HG03457 (cell line): Measurements from ENCODE around the gene XRRA1.
"Not testable (repeated sequence)": the region's sequence is repeated elsewhere in the genome, so short reads cannot be mapped to it uniquely, and the experiment has no call there.

Experiments
- ATAC-seq: cut with Tn5 transposase; IDR thresholded peaks from one replicate; pipeline ENCODE4 v1.9.1; 2021; ENCODE audit warnings: moderate number of reproducible peaks; ENCODE audit not compliant: unreplicated experiment

Gene XRRA1

DNA sequence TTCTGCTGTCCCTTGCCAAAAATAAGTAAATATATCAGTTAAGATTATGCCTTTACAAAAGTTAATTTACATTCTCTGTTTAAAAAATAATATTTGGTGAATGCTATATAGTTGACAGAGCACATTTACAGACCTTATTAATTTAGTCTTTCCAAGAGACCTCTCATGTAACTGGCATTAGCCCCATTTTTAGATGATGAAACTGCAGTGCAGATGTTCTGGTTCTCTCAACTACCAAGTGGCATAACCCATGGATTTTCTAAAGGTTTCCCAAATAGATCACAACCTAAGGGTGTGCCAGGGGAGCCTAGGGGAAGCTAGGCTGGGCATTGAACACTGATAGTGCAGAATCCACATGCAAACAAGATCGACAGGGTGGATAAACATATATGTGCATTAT lies 111.7 kb downstream of the XRRA1 start:
- no peak for ATAC-seq

DNA sequence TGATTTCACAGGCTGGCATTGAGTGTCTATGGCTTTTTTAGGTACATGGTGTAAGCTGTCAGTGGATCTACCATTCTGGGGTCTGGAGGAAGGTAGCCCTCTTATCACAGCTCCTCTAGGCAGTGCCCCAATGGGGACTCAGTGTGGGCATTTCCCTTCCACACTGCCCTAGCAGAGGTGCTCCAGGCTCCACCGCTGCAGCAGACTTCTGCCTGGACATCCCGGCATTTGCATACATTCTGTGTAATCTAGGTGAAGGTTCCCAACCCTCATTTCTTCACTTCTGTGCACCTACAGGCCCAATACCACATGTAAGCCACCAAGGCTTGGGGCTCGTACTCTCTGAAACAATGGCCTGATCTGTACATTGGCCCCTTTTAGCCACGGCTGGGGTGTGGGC lies 122.0 kb downstream of the XRRA1 start:
- ATAC-seq, result no peak

DNA sequence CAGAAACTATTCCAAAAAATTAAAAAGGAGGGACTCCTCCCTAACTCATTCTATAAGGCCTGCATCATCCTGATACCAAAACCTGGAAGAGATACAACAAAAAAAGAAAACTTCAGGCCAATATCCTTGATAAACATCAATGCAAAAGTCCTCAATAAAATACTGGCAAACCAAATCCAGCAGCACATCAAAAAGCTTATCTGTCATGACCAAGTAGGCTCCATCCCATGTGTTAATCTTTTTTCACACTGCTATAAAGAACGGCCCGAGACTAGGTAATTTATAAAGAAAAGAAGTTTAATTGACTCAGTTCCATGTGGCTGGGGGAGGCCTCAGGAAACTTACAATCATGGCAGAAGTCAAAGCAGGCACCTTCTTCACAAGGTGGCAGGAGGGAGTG lies 123.3 kb downstream of the XRRA1 start:
- not testable (repeated sequence) for ATAC-seq

DNA sequence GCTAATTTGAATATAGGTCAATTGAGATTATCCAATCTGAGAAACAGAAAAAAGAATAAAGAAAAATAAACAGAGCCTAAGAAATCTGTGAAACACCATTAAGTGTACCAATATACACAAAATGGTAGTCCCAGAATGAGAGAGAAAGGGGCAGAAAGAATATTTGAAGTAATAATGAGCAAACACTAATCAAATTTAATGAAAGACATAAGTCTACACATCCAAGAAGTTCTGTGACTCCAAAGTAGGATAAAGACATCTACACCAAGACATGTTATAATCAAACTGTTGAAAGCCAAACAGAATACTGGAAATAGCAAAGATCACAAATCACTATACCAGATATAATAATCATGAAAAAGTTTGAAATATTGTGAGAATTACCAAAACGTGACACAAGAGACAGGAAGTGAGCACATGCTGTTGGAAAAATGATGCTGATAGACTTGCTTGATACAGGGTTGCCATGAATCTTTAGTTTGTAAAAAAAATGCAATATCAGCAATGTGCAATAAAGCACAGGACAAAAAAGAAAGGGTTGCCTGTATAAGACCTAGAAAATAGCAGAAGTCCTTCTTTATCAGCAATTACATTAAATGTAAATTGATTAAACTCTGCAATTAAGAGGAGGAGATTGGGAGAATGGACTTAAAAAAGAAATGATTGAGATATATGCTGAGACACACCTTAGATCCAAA lies 124.5 kb downstream of the XRRA1 start:
- ATAC-seq, result no peak

DNA sequence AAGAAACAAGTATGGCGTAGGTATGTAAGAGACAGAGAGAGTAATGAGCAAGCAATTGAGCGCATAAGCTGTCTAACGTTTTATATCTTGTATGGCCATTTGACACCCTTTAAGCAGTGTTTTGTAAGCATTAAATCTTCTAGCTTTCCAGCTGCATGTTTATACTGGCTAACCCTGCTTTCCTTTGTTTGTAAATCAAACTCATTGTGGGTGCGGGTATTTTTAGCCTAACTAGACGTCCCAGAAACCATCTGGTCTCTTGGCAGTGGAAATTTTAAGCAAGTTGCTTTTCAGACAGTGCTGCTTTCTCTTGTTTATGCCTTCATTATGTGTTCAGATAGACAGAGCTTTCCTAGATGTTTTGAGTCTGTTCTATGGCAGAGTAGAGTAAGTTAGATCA lies 126.7 kb downstream of the XRRA1 start:
- no peak for ATAC-seq

DNA sequence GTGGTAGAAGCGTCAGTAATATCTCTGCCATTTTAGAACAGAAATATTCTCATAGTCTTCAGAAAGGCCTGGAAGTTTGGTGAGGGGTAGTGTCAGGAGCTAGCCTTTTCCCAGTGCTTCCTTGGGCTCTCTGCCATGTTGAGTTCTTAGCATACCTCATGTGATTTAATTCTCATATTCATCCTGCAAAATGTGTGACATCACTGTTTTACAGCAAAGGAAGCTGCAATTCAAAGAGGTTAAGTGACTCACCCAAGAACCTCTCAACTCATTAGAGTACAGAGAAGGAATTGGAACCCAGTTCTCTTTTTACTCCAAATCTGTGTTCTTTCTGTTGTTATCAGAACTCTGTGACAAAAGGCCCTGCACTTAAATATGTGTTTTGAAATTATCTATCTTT lies 128.1 kb downstream of the XRRA1 start:
- no peak for ATAC-seq

DNA sequence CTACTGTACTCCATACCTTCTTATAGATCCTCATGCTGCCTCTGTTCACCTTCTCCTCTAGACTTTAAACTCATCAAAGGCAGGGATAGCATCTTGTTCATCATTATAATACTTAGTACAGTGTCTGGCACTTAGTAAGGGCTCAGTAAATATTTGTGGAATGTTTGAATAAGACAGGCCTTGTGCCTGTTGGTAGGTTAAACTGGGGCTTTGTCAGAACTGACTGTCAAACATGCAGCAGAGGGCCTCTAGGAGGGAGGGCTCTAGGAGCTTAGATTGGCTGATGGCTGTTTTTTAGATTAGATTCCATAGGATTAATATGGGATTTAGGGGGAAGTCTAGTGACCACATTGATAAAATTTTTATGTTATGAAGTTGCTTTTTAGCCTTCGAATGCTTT lies 129.5 kb downstream of the XRRA1 start:
- ATAC-seq, result no peak

DNA sequence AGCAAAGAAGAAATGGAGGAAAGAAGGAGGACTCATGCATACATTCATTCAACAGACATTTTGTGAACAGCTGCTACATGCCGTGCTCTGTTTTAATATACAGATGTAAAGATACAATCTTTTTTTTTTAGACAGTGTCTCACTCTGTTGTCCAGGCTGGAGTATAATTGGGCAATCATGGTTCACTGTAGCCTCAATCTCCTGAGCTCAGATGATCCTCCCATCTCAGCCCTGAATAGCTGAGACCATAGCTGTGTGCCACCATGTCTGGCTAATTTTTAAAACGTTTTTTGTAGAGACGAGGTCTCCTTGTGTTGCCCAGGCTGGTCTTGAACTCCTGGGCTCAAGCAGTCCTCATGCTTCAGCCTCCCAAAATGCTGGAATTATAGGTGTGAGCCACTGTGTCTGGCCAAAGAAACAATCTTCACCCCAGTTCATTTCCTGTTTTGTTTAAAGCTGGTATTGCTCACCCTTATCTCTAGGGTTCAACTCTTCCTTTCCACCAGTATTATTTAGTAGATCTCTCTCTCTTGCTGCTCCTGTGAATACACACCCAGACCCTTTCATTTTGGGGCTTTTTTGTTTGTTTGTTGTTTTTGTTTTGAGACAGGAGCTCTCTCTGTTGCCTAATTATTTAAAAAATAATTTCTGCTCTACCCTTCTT lies 130.5 kb downstream of the XRRA1 start:
- no peak for ATAC-seq

DNA sequence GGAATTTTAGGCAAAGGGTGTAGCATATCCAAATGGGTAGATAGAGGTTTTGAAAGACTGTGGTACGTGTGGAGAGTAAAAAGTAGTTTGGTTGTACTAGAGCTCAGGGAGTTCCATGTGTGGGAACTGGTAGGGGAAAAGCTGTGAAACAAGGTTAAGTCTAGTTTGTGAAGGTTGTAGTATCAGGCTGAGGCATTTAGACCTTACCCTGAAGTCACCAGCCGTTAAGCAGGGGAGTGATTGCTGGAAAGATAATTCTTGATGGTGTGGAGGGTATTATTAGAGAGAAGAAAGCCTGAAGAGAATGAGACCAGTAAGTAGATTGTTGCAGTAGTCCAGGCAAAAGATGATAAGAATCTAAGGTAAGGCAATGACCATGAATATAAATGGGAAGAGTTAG lies 132.2 kb downstream of the XRRA1 start:
- no peak for ATAC-seq

DNA sequence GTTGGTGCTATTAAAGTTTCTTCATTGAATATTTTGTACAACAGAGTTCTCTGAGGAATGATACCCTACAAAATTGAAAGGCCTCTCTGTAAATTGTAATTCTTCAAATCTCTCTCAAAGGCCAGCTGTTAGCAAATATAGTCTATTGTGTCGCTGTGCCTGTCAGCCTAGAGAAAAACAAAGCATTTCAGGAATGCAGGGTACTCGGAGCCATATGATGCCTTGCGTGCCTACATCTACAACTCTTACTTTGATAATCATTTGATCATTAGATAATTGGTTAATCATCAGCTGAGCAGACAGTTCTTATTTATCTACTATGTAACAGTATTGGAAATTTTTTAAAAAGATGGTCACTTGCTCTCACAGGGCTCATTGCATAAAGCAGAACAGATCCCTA lies 132.9 kb downstream of the XRRA1 start:
- no peak for ATAC-seq

DNA sequence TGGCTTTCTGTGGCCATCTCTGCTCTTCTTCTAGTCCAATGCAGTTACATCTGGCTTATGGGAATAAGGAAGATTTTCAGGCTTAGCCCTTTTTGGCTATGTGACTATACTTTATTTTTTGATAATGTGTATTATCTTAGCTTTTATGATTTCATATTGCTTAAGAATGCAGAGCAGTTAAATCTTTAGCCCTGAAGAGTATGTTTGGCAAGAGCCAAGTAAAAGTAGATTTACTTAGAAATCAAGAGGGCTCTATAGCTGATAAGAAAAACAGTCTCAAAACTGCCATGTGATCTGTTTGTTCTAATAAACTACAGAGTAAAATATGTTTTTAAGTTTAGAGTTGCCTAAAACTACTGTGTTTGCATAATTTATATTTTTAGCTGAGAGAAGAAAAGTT lies 139.1 kb downstream of the XRRA1 start:
- no peak for ATAC-seq

DNA sequence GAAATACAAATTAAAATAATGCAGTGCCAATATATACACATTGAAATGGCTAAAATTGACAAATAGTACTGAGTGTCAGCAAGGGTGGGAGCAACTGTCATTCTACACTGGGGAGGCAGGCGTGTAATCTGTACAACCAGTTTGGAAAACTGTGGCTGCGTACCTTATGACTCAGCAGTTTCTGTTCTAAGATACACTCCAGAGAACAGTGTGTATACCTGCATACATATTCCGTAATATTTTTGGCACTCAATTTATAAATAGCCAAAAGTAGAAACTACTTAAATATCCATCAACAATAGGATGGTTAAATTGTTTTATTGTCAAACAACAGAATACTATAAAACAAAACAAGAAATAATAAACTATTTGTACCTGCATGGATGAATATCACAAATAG lies 142.6 kb downstream of the XRRA1 start:
- ATAC-seq, result no peak

DNA sequence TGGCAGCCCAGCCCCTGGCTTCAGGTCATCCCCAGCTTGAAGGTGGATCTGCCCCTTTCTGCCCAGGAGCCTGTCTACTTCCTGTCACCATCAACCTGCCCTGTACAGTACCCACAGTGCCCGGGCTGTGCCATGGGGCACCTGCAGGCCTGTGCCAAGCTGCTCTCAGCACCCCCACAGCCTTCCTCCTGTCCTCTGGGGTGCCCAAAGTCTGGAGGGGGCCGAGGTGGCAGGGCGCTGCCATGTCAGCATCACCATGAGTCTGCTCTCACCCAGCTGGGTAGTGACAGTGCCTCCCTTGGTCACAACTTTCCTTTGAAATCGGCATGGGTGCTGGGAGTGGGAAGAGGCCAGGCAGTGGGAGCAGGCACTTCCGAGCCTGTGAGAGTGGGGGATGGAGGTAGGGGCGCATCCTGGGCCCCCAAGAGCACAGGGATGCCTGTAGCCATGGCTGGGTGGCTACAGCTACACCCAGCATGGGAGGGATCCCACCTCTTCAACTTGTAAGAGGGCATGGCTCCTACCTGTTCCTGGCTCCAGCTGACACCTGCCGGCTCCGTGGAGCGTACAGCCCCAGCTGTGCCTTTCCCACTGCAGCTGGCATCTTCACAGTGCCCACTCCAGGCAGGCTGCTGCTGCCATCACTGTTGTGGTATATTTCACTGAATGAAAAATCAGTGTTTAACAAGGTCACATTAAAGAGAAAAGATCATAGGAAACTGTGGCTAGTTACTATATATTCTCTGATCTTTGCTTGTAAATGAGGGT lies 157.4 kb downstream of the XRRA1 start:
- ATAC-seq, result no peak
